Astrocyte (in vitro differentiated cells and primary cell): ENCODE results near the gene GLIPR2. TPM values are rescaled to one million over a fixed set of nuclear protein-coding genes. Genes with fewer than 3 reads are reported as not detected.

ENCODE experiments used
- DNase-seq: peaks from one replicate; pipeline ENCODE4 v3.0.0-alpha.2; 2010; ENCODE audit warnings: low read depth
- FAIRE-seq: peaks from 2 replicates; lab custom pipeline; 2011; peaks lifted over from hg19 to GRCh38; lab: Jason Lieb, UNC
- H2AFZ ChIP-seq: 2 replicates; pipeline ENCODE4 v1.6.0; 2012; ENCODE audit warnings: low read depth, low read length, inconsistent platforms
- H3K27ac ChIP-seq: 2 replicates; pipeline ENCODE4 v1.5.1; 2011; ENCODE audit warnings: low read depth, low read length, inconsistent platforms
- H3K27me3 ChIP-seq: 2 replicates; pipeline ENCODE4 v1.6.0; 2011; ENCODE audit warnings: low read length, inconsistent platforms; ENCODE audit not compliant: insufficient read depth
- H3K36me3 ChIP-seq: 2 replicates; pipeline ENCODE4 v1.5.1; 2011; ENCODE audit warnings: low read length, inconsistent platforms; ENCODE audit not compliant: insufficient read depth
- H3K4me1 ChIP-seq: 2 replicates; pipeline ENCODE4 v1.5.1; 2011; ENCODE audit warnings: low read length, inconsistent platforms; ENCODE audit not compliant: insufficient read depth
- H3K4me2 ChIP-seq: 2 replicates; pipeline ENCODE4 v1.6.0; 2012; ENCODE audit warnings: low read length, inconsistent platforms
- H3K4me3 ChIP-seq: 2 replicates; pipeline ENCODE4 v1.5.1; 2011; ENCODE audit warnings: low read depth, mild to moderate bottlenecking, low read length, inconsistent platforms; ENCODE audit not compliant: insufficient read depth
- H3K79me2 ChIP-seq: 2 replicates; pipeline ENCODE4 v1.6.0; 2012; ENCODE audit warnings: mild to moderate bottlenecking, low read length, inconsistent platforms; ENCODE audit not compliant: insufficient read depth
- H3K9ac ChIP-seq: 2 replicates; pipeline ENCODE4 v1.6.0; 2012; ENCODE audit warnings: mild to moderate bottlenecking, low read length, inconsistent platforms
- H3K9me3 ChIP-seq: 2 replicates; pipeline ENCODE4 v1.5.1; 2012; ENCODE audit warnings: low read depth, mild to moderate bottlenecking, low read length, inconsistent platforms; ENCODE audit not compliant: insufficient read depth
- H4K20me1 ChIP-seq: 2 replicates; pipeline ENCODE4 v1.6.0; 2012; ENCODE audit warnings: low read length, inconsistent platforms; ENCODE audit not compliant: insufficient read depth
- H3K27ac Mint-ChIP-seq: one replicate; pipeline ENCODE4 v1.8.0; 2021; ENCODE audit warnings: mild to moderate bottlenecking, mixed read lengths; ENCODE audit not compliant: unreplicated experiment
- H3K27me3 Mint-ChIP-seq: one replicate; pipeline ENCODE4 v1.8.0; 2021; ENCODE audit warnings: low read depth, mixed read lengths; ENCODE audit not compliant: unreplicated experiment
- H3K36me3 Mint-ChIP-seq: one replicate; pipeline ENCODE4 v1.8.0; 2021; ENCODE audit warnings: low read depth, mixed read lengths; ENCODE audit not compliant: unreplicated experiment
- H3K4me1 Mint-ChIP-seq: one replicate; pipeline ENCODE4 v1.8.0; 2021; ENCODE audit warnings: low read depth, mixed read lengths; ENCODE audit not compliant: unreplicated experiment
- H3K4me3 Mint-ChIP-seq: one replicate; pipeline ENCODE4 v1.8.0; 2021; ENCODE audit warnings: mild to moderate bottlenecking, moderate library complexity, mixed read lengths; ENCODE audit not compliant: unreplicated experiment
- H3K9me3 Mint-ChIP-seq: one replicate; pipeline ENCODE4 v1.8.0; 2021; ENCODE audit warnings: mild to moderate bottlenecking, mixed read lengths; ENCODE audit not compliant: unreplicated experiment
- EZH2 ChIP-seq: IDR thresholded peaks from 2 replicates; pipeline ENCODE4 v1.6.1; 2012; ENCODE audit warnings: mild to moderate bottlenecking, low read length, inconsistent platforms; ENCODE audit not compliant: insufficient read depth
- total RNA-seq: library from RNA; stranded (reverse); gene quantifications from 2 replicates; pipeline ENCODE4 v1.2.1, GENCODE V29; 2021
- TF ChIP-seq, protein P1 (sequence below): IDR thresholded peaks from 2 replicates; pipeline ENCODE4 v1.5.1; 2011; ENCODE audit warnings: low read depth, mild to moderate bottlenecking, inconsistent platforms, low read length, moderate library complexity; ENCODE audit not compliant: insufficient read depth

The GLIPR2 gene
- total RNA-seq, 1 donor from 2014 or later: 150 TPM

DNA sequence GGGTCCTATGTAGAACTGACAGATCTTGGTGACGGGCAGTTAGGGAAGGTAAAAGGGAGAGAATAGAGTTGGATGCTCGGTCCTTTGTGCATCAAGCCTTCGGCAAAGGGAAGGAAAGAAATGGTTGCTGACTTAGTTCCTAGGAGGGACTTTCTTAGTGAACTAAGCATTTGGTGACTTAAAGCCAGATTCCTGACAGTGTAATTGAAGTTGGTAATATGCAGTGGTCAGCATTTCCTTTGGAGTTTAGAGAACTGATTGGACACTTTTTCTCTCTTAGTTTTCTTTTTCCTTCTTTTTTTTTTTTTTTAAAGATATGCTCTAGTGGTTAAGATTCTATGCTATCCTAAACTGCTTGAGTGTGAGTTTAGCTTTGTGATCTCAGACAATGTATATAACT lies 56.5 kb downstream of the GLIPR2 start:
- Mint-ChIP-seq H3K36me3 (peaks cover 9% of the 10 kb centered on the region), H3K27me3 (no peaks in the 10 kb centered on the region), H3K27ac (no peak overlapping the region), H3K9me3 (no peaks in the 10 kb centered on the region), H3K4me1 (peaks cover 25% of the 10 kb centered on the region), H3K4me3 (peak overlapping the region; percentile 98)
- peaks cover 6% of the 10 kb centered on the region for H3K36me3 ChIP-seq
- no peaks in the 10 kb centered on the region for H3K27me3 ChIP-seq
- peak overlapping the region; percentile 93 for H3K9ac ChIP-seq
- DNase-seq (no peak), FAIRE-seq (no peak)
- no peak overlapping the region for H3K27ac ChIP-seq
- H3K4me2 ChIP-seq: peak overlapping the region; percentile 93
- TF ChIP-seq EZH2: no peak
- TF ChIP-seq, protein P1, sequence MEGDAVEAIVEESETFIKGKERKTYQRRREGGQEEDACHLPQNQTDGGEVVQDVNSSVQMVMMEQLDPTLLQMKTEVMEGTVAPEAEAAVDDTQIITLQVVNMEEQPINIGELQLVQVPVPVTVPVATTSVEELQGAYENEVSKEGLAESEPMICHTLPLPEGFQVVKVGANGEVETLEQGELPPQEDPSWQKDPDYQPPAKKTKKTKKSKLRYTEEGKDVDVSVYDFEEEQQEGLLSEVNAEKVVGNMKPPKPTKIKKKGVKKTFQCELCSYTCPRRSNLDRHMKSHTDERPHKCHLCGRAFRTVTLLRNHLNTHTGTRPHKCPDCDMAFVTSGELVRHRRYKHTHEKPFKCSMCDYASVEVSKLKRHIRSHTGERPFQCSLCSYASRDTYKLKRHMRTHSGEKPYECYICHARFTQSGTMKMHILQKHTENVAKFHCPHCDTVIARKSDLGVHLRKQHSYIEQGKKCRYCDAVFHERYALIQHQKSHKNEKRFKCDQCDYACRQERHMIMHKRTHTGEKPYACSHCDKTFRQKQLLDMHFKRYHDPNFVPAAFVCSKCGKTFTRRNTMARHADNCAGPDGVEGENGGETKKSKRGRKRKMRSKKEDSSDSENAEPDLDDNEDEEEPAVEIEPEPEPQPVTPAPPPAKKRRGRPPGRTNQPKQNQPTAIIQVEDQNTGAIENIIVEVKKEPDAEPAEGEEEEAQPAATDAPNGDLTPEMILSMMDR: no peak
- peaks cover 60% of the 10 kb centered on the region for H4K20me1 ChIP-seq
- H3K4me3 ChIP-seq: peak overlapping the region; percentile 82
- H3K79me2 ChIP-seq: peaks cover 74% of the 10 kb centered on the region
- H3K4me1 ChIP-seq: peaks cover 36% of the 10 kb centered on the region
- no peaks in the 10 kb centered on the region for H3K9me3 ChIP-seq
- H2AFZ ChIP-seq: no peak overlapping the region

DNA sequence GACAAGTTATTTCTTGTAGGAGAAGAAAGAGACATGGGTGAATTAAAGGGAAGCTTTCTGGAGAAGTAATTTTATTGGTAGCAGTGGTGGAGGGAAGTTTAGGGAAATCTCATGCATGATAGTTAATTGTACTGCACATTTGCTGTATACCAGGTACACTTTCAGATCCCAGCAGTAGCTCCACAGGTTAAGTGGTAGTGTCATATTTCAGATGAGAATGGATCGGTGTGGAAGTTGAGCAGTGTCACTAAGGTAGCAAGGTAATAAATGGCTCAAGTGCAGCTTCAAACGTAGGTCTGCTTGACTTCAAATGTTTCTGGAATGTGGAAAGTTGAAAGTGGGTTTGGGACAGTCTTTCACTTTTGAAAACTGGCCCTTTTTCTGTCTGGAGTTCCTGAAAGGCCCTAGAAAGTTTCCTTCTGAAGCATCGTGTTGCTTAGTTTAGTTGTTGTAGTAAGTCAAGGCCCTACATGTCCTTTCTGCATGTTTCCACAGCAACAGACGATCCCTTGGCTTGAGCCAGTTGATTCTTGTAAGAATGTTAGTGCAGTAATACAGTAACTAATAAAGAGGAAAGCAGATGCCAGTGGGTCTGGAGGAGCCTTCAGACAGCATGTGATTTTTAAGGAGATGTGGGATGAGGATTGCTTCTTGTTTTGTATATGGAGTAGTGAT lies 57.9 kb downstream of the GLIPR2 start:
- Mint-ChIP-seq H3K9me3 (no peaks in the 10 kb centered on the region), H3K36me3 (peaks cover 10% of the 10 kb centered on the region), H3K27ac (no peak overlapping the region), H3K4me1 (peaks cover 20% of the 10 kb centered on the region), H3K4me3 (peak overlapping the region; percentile 98), H3K27me3 (no peaks in the 10 kb centered on the region)
- peak overlapping the region; percentile 93 for H3K4me2 ChIP-seq
- H3K4me3 ChIP-seq: no peak overlapping the region
- FAIRE-seq: no peak
- peaks cover 36% of the 10 kb centered on the region for H3K4me1 ChIP-seq
- H3K27ac ChIP-seq: no peak overlapping the region
- no peaks in the 10 kb centered on the region for H3K27me3 ChIP-seq
- no peak overlapping the region for H2AFZ ChIP-seq
- no peaks in the 10 kb centered on the region for H3K9me3 ChIP-seq
- H3K79me2 ChIP-seq: peaks cover 82% of the 10 kb centered on the region
- TF ChIP-seq, protein P1: no peak
- peaks cover 12% of the 10 kb centered on the region for H3K36me3 ChIP-seq
- no peak overlapping the region for H3K9ac ChIP-seq
- DNase-seq: no peak
- peaks cover 66% of the 10 kb centered on the region for H4K20me1 ChIP-seq

DNA sequence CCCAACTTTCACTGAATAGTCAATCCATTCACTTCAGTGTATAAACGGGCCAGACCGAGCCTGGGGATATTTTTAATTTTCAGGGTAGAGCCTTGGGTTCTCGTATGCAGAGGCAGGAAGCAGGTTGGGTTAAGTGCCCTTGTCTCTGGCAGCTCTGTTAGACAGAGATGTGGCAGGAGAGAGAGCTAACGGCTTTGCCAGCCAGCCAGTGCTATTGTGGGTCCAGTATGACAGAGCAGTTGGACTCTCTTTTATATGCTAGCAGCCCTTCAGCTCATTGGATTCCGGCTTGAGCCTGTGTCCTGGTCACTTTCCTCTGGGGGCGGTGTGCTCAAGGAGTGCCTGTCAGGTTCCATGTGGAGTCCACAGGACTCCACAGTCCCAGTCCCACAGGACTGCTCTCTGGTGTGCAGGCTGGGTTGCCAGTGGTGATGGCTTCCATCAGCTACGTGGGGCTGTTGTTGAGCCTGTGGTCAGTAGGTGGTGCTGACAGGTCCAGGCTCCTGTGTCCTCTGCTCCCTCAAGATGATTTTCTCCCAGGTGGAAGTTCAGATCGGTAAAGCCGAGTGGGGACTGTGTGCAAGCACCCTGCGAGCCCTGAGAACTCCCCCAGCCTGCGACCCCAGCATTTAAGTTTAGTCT lies 68.5 kb downstream of the GLIPR2 start:
- peaks cover 80% of the 10 kb centered on the region for H4K20me1 ChIP-seq
- FAIRE-seq (no peak), DNase-seq (no peak)
- no peak overlapping the region for H3K4me3 ChIP-seq
- no peak overlapping the region for H3K4me2 ChIP-seq
- no peak overlapping the region for H2AFZ ChIP-seq
- H3K79me2 ChIP-seq: peaks cover 49% of the 10 kb centered on the region
- H3K27ac ChIP-seq: no peak overlapping the region
- Mint-ChIP-seq H3K4me1 (peaks cover 39% of the 10 kb centered on the region), H3K27me3 (no peaks in the 10 kb centered on the region), H3K9me3 (peaks cover 1% of the 10 kb centered on the region), H3K27ac (peak overlapping the region; percentile 12), H3K4me3 (no peak overlapping the region), H3K36me3 (peaks cover 25% of the 10 kb centered on the region)
- peaks cover 28% of the 10 kb centered on the region for H3K4me1 ChIP-seq
- H3K9me3 ChIP-seq: no peaks in the 10 kb centered on the region
- TF ChIP-seq EZH2: no peak
- TF ChIP-seq, protein P1: peak; percentile 9
- peaks cover 71% of the 10 kb centered on the region for H3K36me3 ChIP-seq
- H3K27me3 ChIP-seq: no peaks in the 10 kb centered on the region
- no peak overlapping the region for H3K9ac ChIP-seq
